Astrocyte (in vitro differentiated cells and primary cell): ENCODE measurements around the gene RIPOR3. TPM values are rescaled to one million over a fixed set of nuclear protein-coding genes. Genes with fewer than 3 reads are reported as not detected.

Source experiments
- DNase-seq: peaks from one replicate; pipeline ENCODE4 v3.0.0-alpha.2; 2010; ENCODE audit warnings: low read depth
- FAIRE-seq: peaks from 2 replicates; lab custom pipeline; 2011; peaks lifted over from hg19 to GRCh38; lab: Jason Lieb, UNC
- H2AFZ ChIP-seq: 2 replicates; pipeline ENCODE4 v1.6.0; 2012; ENCODE audit warnings: low read depth, low read length, inconsistent platforms
- H3K27ac ChIP-seq: 2 replicates; pipeline ENCODE4 v1.5.1; 2011; ENCODE audit warnings: low read depth, low read length, inconsistent platforms
- H3K27me3 ChIP-seq: 2 replicates; pipeline ENCODE4 v1.6.0; 2011; ENCODE audit warnings: low read length, inconsistent platforms; ENCODE audit not compliant: insufficient read depth
- H3K36me3 ChIP-seq: 2 replicates; pipeline ENCODE4 v1.5.1; 2011; ENCODE audit warnings: low read length, inconsistent platforms; ENCODE audit not compliant: insufficient read depth
- H3K4me1 ChIP-seq: 2 replicates; pipeline ENCODE4 v1.5.1; 2011; ENCODE audit warnings: low read length, inconsistent platforms; ENCODE audit not compliant: insufficient read depth
- H3K4me2 ChIP-seq: 2 replicates; pipeline ENCODE4 v1.6.0; 2012; ENCODE audit warnings: low read length, inconsistent platforms
- H3K4me3 ChIP-seq: 2 replicates; pipeline ENCODE4 v1.5.1; 2011; ENCODE audit warnings: low read depth, mild to moderate bottlenecking, low read length, inconsistent platforms; ENCODE audit not compliant: insufficient read depth
- H3K79me2 ChIP-seq: 2 replicates; pipeline ENCODE4 v1.6.0; 2012; ENCODE audit warnings: mild to moderate bottlenecking, low read length, inconsistent platforms; ENCODE audit not compliant: insufficient read depth
- H3K9ac ChIP-seq: 2 replicates; pipeline ENCODE4 v1.6.0; 2012; ENCODE audit warnings: mild to moderate bottlenecking, low read length, inconsistent platforms
- H3K9me3 ChIP-seq: 2 replicates; pipeline ENCODE4 v1.5.1; 2012; ENCODE audit warnings: low read depth, mild to moderate bottlenecking, low read length, inconsistent platforms; ENCODE audit not compliant: insufficient read depth
- H4K20me1 ChIP-seq: 2 replicates; pipeline ENCODE4 v1.6.0; 2012; ENCODE audit warnings: low read length, inconsistent platforms; ENCODE audit not compliant: insufficient read depth
- H3K27ac Mint-ChIP-seq: one replicate; pipeline ENCODE4 v1.8.0; 2021; ENCODE audit warnings: mild to moderate bottlenecking, mixed read lengths; ENCODE audit not compliant: unreplicated experiment
- H3K27me3 Mint-ChIP-seq: one replicate; pipeline ENCODE4 v1.8.0; 2021; ENCODE audit warnings: low read depth, mixed read lengths; ENCODE audit not compliant: unreplicated experiment
- H3K36me3 Mint-ChIP-seq: one replicate; pipeline ENCODE4 v1.8.0; 2021; ENCODE audit warnings: low read depth, mixed read lengths; ENCODE audit not compliant: unreplicated experiment
- H3K4me1 Mint-ChIP-seq: one replicate; pipeline ENCODE4 v1.8.0; 2021; ENCODE audit warnings: low read depth, mixed read lengths; ENCODE audit not compliant: unreplicated experiment
- H3K4me3 Mint-ChIP-seq: one replicate; pipeline ENCODE4 v1.8.0; 2021; ENCODE audit warnings: mild to moderate bottlenecking, moderate library complexity, mixed read lengths; ENCODE audit not compliant: unreplicated experiment
- H3K9me3 Mint-ChIP-seq: one replicate; pipeline ENCODE4 v1.8.0; 2021; ENCODE audit warnings: mild to moderate bottlenecking, mixed read lengths; ENCODE audit not compliant: unreplicated experiment
- CTCF ChIP-seq: IDR thresholded peaks from 2 replicates; pipeline ENCODE4 v1.5.1; 2011; ENCODE audit warnings: low read depth, mild to moderate bottlenecking, inconsistent platforms, low read length, moderate library complexity; ENCODE audit not compliant: insufficient read depth
- EZH2 ChIP-seq: IDR thresholded peaks from 2 replicates; pipeline ENCODE4 v1.6.1; 2012; ENCODE audit warnings: mild to moderate bottlenecking, low read length, inconsistent platforms; ENCODE audit not compliant: insufficient read depth
- total RNA-seq: library from RNA; stranded (reverse); gene quantifications from 2 replicates; pipeline ENCODE4 v1.2.1, GENCODE V29; 2021

The RIPOR3 gene
- total RNA-seq, 1 donor from 2014 or later: 0.39 TPM

- Histone ChIP-seq H3K4me3 (no peak overlapping the region), H3K27ac (no peak overlapping the region), H4K20me1 (no peaks in the 10 kb centered on the region), H3K27me3 (no peaks in the 10 kb centered on the region), H3K4me2 (no peak overlapping the region), H3K9ac (no peak overlapping the region), H3K79me2 (no peaks in the 10 kb centered on the region), H2AFZ (no peak overlapping the region), H3K9me3 (no peaks in the 10 kb centered on the region), H3K4me1 (no peaks in the 10 kb centered on the region), H3K36me3 (no peaks in the 10 kb centered on the region)
- TF ChIP-seq EZH2 (no peak), CTCF (no peak)
- FAIRE-seq (no peak), DNase-seq (no peak)
- no peak overlapping the region for H3K27ac Mint-ChIP-seq
- no peaks in the 10 kb centered on the region for H3K36me3 Mint-ChIP-seq
- no peak overlapping the region for H3K4me3 Mint-ChIP-seq
- H3K9me3 Mint-ChIP-seq: no peaks in the 10 kb centered on the region
- no peaks in the 10 kb centered on the region for H3K4me1 Mint-ChIP-seq
- H3K27me3 Mint-ChIP-seq: peaks cover 9% of the 10 kb centered on the region
Measured at GRCh38 chr20:50605136-50605535, 86.2 kb downstream of the RIPOR3 start.

- peaks cover 10% of the 10 kb centered on the region for H3K27me3 Mint-ChIP-seq
- no peaks in the 10 kb centered on the region for H3K9me3 ChIP-seq
- no peaks in the 10 kb centered on the region for H3K79me2 ChIP-seq
- H3K4me2 ChIP-seq: no peak overlapping the region
- no peaks in the 10 kb centered on the region for H3K36me3 ChIP-seq
- H3K9ac ChIP-seq: no peak overlapping the region
- no peak for TF ChIP-seq CTCF
- no peak for TF ChIP-seq EZH2
- no peaks in the 10 kb centered on the region for H3K9me3 Mint-ChIP-seq
- H3K4me1 Mint-ChIP-seq: no peaks in the 10 kb centered on the region
- no peaks in the 10 kb centered on the region for H3K4me1 ChIP-seq
- DNase-seq: no peak
- no peaks in the 10 kb centered on the region for H3K36me3 Mint-ChIP-seq
- H3K4me3 ChIP-seq: no peak overlapping the region
- no peak overlapping the region for H3K27ac ChIP-seq
- H2AFZ ChIP-seq: no peak overlapping the region
- no peak for FAIRE-seq
- no peaks in the 10 kb centered on the region for H4K20me1 ChIP-seq
- no peaks in the 10 kb centered on the region for H3K27me3 ChIP-seq
- no peak overlapping the region for H3K4me3 Mint-ChIP-seq
- no peak overlapping the region for H3K27ac Mint-ChIP-seq
Measured at GRCh38 chr20:50604451-50604850, 86.9 kb downstream of the RIPOR3 start.

- FAIRE-seq (no peak), DNase-seq (no peak)
- Mint-ChIP-seq H3K27ac (no peak overlapping the region), H3K4me1 (no peaks in the 10 kb centered on the region), H3K4me3 (no peak overlapping the region), H3K9me3 (no peaks in the 10 kb centered on the region), H3K36me3 (no peaks in the 10 kb centered on the region), H3K27me3 (peaks cover 10% of the 10 kb centered on the region)
- H2AFZ ChIP-seq: no peak overlapping the region
- no peak overlapping the region for H3K4me3 ChIP-seq
- no peak overlapping the region for H3K4me2 ChIP-seq
- H3K79me2 ChIP-seq: no peaks in the 10 kb centered on the region
- no peaks in the 10 kb centered on the region for H3K4me1 ChIP-seq
- H4K20me1 ChIP-seq: no peaks in the 10 kb centered on the region
- H3K27me3 ChIP-seq: no peaks in the 10 kb centered on the region
- H3K9me3 ChIP-seq: no peaks in the 10 kb centered on the region
- H3K27ac ChIP-seq: no peak overlapping the region
- no peak for TF ChIP-seq CTCF
- no peak for TF ChIP-seq EZH2
- no peaks in the 10 kb centered on the region for H3K36me3 ChIP-seq
- no peak overlapping the region for H3K9ac ChIP-seq
Measured at GRCh38 chr20:50602432-50603088, 88.8 kb downstream of the RIPOR3 start.
